Spleen (tissue), 11 donors: Measurements from ENCODE around the gene NDUFAF8. TPM values are rescaled to one million over a fixed set of nuclear protein-coding genes. Genes with fewer than 3 reads are reported as not detected.

Source experiments
- DNase-seq: peaks from one replicate; pipeline ENCODE4 v3.0.0-alpha.2; 2020
- H3K27ac ChIP-seq, 8 donors: fragments of 200-600 bp; sonication (generic) in 7 of 8; 1 replicate in 4 of 8; 2 replicates in 4 of 8; pipeline versions ENCODE4 v1.5.0 to v1.8.0; 2016 to 2021; ENCODE audit warnings: inconsistent platforms in 4 of 8, mild to moderate bottlenecking in 4 of 8, moderate library complexity in 1 of 8
- H3K27me3 ChIP-seq, 7 donors: fragments of 200-600 bp; sonication (generic) in 6 of 7; replicated peaks in 1 of 7; 1 replicate in 4 of 7; 2 replicates in 3 of 7; pipeline versions ENCODE4 v1.5.0 to v1.8.0; 2016 to 2021; ENCODE audit warnings: inconsistent platforms in 3 of 7, mild to moderate bottlenecking in 1 of 7
- H3K36me3 ChIP-seq, 6 donors: fragments of 200-600 bp; sonication (generic) in 5 of 6; 1 replicate in 4 of 6; 2 replicates in 2 of 6; pipeline versions ENCODE4 v1.5.0 to v1.8.0; 2016 to 2021; ENCODE audit warnings: inconsistent platforms in 2 of 6
- H3K4me1 ChIP-seq, 6 donors: fragments of 200-600 bp; sonication (generic) in 5 of 6; 1 replicate in 3 of 6; 2 replicates in 3 of 6; pipeline versions ENCODE4 v1.5.0 to v1.8.0; 2016 to 2021; ENCODE audit warnings: inconsistent platforms in 3 of 6
- H3K4me3 ChIP-seq, 8 donors: fragments of 200-600 bp; sonication (generic) in 7 of 8; 1 replicate in 4 of 8; 2 replicates in 4 of 8; pipeline versions ENCODE4 v1.5.0 to v1.8.0; 2016 to 2021; ENCODE audit warnings: inconsistent platforms in 4 of 8, mild to moderate bottlenecking in 4 of 8, moderate library complexity in 2 of 8
- H3K9me3 ChIP-seq, 8 donors: fragments of 200-600 bp; sonication (generic) in 7 of 8; 1 replicate in 4 of 8; 2 replicates in 4 of 8; pipeline versions ENCODE4 v1.5.0 to v1.8.0; 2016 to 2021; ENCODE audit warnings: inconsistent platforms in 4 of 8
- CTCF ChIP-seq, 11 experiments: fragments of 200-600 bp in 7 of 11; fragments of 450-650 bp in 4 of 11; sonication (generic) in 4 of 11; IDR thresholded peaks in 8 of 11; conservative IDR thresholded peaks in 3 of 11; 1 replicate in 7 of 11; 2 replicates in 4 of 11; pipeline versions ENCODE4 v1.4.0 to v1.8.0; 2016 to 2021; ENCODE audit warnings: antibody characterized with exemption in 11 of 11, inconsistent platforms in 4 of 11, mild to moderate bottlenecking in 1 of 11
- POLR2A ChIP-seq, 3 donors: fragments of 450-650 bp; IDR thresholded peaks; one replicate each; pipeline ENCODE4 v1.5.1; 2017; ENCODE audit warnings: antibody characterized with exemption in 3 of 3, mild to moderate bottlenecking in 1 of 3
- POLR2AphosphoS5 ChIP-seq, 3 donors: sonication (generic); formaldehyde crosslinking; IDR thresholded peaks; one replicate each; pipeline ENCODE4 v1.5.1; 2017; ENCODE audit warnings: antibody characterized with exemption in 3 of 3
- WGBS, 5 donors: extraction: QIAGEN DNeasy Blood & Tissue Kit in 3 of 5; methylation state at CpG; one replicate each; pipeline versions ENCODE4 v1.1.5 to v1.1.7; 2013 to 2018; 5-methylcytosine and 5-hydroxymethylcytosine counted together
- intact Hi-C: fragments of 100-400 bp; cut with DNase I; formaldehyde crosslinking; loops from one replicate; pipeline ENCODE4 v1.15.0; 2023; ENCODE audit warnings: low total_unique reads
- polyA plus RNA-seq, 3 donors: library from polyadenylated mRNA; stranded (reverse); fragments of 200-250 nt; gene quantifications; one replicate each; pipeline ENCODE4 v1.2.1, GENCODE V29; 2013
- total RNA-seq, 7 donors: library from RNA; depleted of rRNA in 3 of 7; stranded (reverse); fragments of >200 nt in 3 of 7; fragmentation: NEBNext Ultra II Directional in 4 of 7; extraction: Animal tissue kit (Norgen Biotek cat#: 25700) in 4 of 7; gene quantifications; one replicate each; pipeline versions ENCODE4 v1.1.0 to v1.2.1, GENCODE V29; 2016 to 2021
- donor health status: healthy with polysubstance abuse.
- donor health status: DM: no; HTN: no; CAD: no; lungs with moderate emphysema.
- donor health status: DM: no; HTN: no; CAD: no.
- donor health status: Bipolar disorder and iron deficiency.
- donor health status: healthy.
- donor health status: DM: no; HTN: no; CAD: no.
- donor health status: DM: yes; HTN: yes; CAD: no.

NDUFAF8 gene
- total and polyA plus RNA-seq, 10 donors: 22.0 to 57.6 (median 39.5) TPM

GRCh38 chr17:81235822-81236740, 3.0 kb upstream of the NDUFAF8 start:
- Histone ChIP-seq H3K36me3 (peaks cover 0 to 62% (median 35%) of the 10 kb centered on the region in 6 donors), H3K27ac (no peak overlapping the region), H3K9me3 (no peaks in the 10 kb centered on the region), H3K27me3 (no peaks in the 10 kb centered on the region), H3K4me1 (peaks cover 19 to 55% (median 45%) of the 10 kb centered on the region in 6 donors), H3K4me3 (no peak overlapping the region)
- WGBS, 5 donors: 91 to 94% (median 93%) methylated on average over 26 to 32 of the region's 32 CpGs
- no peak for TF ChIP-seq CTCF (IDR thresholded peaks at IDR 0.05 in 8 of 11, conservative IDR thresholded peaks at IDR 0.05 in 3 of 11)
- no peak for DNase-seq
- intact Hi-C loops: no loop called here

GRCh38 chr17:81236784-81237183, 2.3 kb upstream of the NDUFAF8 start:
- Histone ChIP-seq H3K4me1 (peaks cover 19 to 62% (median 52%) of the 10 kb centered on the region in 6 donors), H3K4me3 (peak overlapping the region in 1 of 8 donors; percentile 100), H3K27me3 (no peaks in the 10 kb centered on the region), H3K27ac (no peak overlapping the region), H3K36me3 (peaks cover 0 to 62% (median 28%) of the 10 kb centered on the region in 6 donors), H3K9me3 (no peaks in the 10 kb centered on the region)
- WGBS, 5 donors: 85 to 99% (median 92%) methylated on average over 17 to 21 of the region's 21 CpGs
- DNase-seq: no peak
- TF ChIP-seq POLR2A (IDR thresholded peaks at IDR 0.05) (no peak), POLR2AphosphoS5 (IDR thresholded peaks at IDR 0.05) (peak in 1 of 3 donors; percentile 30)
- intact Hi-C loops: no loop called here

DNA sequence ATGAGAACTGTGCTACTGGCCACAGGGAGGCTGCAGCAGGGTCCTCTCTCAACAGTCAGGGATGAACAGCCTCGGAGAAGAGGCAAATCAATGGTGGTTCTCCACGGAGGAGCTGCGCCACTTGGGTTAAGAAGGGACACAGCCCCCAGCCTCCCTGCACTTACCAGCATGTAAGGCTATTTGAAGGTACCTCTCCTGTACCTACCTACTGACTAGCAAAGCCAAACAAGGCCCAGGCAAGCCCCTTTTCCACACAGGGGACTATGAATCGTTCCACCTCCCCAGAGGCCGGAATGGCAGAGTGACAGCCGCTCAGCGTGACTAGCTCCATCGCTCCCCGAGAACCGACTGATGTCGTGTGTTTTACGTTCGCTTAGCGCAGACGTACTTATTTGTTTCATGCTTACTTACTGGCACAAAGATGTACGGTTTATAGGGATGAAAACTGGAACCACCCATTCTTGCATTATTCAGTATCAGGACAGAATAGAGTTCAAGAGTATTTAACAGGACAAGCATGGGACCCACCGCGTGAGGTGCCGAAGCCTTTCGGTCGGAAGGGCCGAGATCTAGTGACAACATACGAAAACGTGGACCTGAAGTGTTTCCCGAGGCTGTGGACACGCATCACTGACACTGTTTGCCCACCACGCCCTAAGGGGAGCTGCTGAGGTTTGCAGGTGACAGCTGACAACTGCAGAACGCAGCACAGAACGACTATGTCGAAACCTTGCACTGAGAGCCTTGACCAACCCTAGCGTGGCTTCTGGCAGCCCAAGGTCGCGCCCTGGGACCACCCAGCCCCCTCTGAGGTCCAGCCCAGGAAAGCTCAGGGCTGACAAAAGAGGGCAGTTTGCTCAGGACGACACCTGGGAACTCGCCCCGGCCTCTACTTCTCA, 1.3 kb upstream of the NDUFAF8 start:
- intact Hi-C loops: no loop called here
- TF ChIP-seq POLR2AphosphoS5 (IDR thresholded peaks at IDR 0.05) (no peak), CTCF (IDR thresholded peaks at IDR 0.05 in 8 of 11, conservative IDR thresholded peaks at IDR 0.05 in 3 of 11) (no peak), POLR2A (IDR thresholded peaks at IDR 0.05) (no peak)
- no peak for DNase-seq
- 59 to 71% (median 59%) methylated on average over 26 to 36 of the region's 36 CpGs for whole genome bisulfite sequencing, 5 donors
- Histone ChIP-seq H3K4me1 (peaks cover 19 to 72% (median 57%) of the 10 kb centered on the region in 6 donors), H3K36me3 (peaks cover 0 to 53% (median 18%) of the 10 kb centered on the region in 6 donors), H3K4me3 (peak overlapping the region; percentile 74 to 100 (median 98)), H3K27ac (peak overlapping the region in 4 of 8 donors; percentile 86 to 91 (median 90)), H3K27me3 (no peaks in the 10 kb centered on the region), H3K9me3 (no peaks in the 10 kb centered on the region)

DNA sequence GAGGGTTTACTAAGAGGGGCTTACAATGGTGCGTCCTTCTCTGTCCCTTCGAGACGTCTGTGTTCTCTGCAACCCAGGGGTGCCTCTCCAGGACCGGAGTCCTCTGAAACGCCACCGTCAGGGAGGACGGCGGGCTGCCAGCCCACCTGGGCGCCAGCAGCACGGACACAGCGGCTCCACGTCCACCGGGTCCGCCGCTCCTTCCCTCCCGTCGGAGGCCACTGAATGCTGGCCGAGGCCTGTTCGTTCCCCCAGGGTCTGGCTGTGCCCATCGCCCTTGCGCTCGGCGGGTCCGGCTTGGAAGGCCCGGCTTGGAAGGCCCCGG, 666 bp upstream of the NDUFAF8 start:
- 0 to 2% (median 1%) methylated on average over 22 to 26 of the region's 26 CpGs; no CpG with 5 or more reads in 1 of the 5 donors for WGBS, 5 donors
- intact Hi-C loops: no loop called here
- H3K27ac ChIP-seq: peak overlapping the region; percentile 30 to 91 (median 82)

More for the DNA sequence above, 666 bp upstream of the NDUFAF8 start:
- TF ChIP-seq CTCF (IDR thresholded peaks at IDR 0.05 in 8 of 11, conservative IDR thresholded peaks at IDR 0.05 in 3 of 11) (no peak), POLR2AphosphoS5 (IDR thresholded peaks at IDR 0.05) (no peak), POLR2A (IDR thresholded peaks at IDR 0.05) (no peak)
- no peak for DNase-seq
- no peaks in the 10 kb centered on the region for H3K27me3 ChIP-seq
- H3K9me3 ChIP-seq: no peaks in the 10 kb centered on the region
- H3K36me3 ChIP-seq: peaks cover 0 to 47% (median 12%) of the 10 kb centered on the region in 6 donors
- peak overlapping the region; percentile 74 to 100 (median 98) for H3K4me3 ChIP-seq
- peaks cover 19 to 78% (median 57%) of the 10 kb centered on the region in 6 donors for H3K4me1 ChIP-seq
